NCI-H1105 treated with DMSO at 0.1 percent for 48 hours (cell line): ENCODE results near the gene MRPS10.
"Not testable (repeated sequence)": the region's sequence is repeated elsewhere in the genome, so short reads cannot be mapped to it uniquely, and the experiment has no call there.

Source experiments
- DNase-seq: peaks from one replicate; lab custom pipeline; 2025; lab: John Stamatoyannopoulos, UW

Gene MRPS10

GRCh38 chr6:42237857-42238256 is 20.2 kb upstream of the MRPS10 start:
- DNase-seq = no peak

GRCh38 chr6:42236682-42237473 is 19.2 kb upstream of the MRPS10 start:
- no peak for DNase-seq

- no peak for DNase-seq
These were observed 18.4 kb upstream of the MRPS10 start for GRCh38 chr6:42236030-42236429.

- no peak for DNase-seq
These were observed 14.4 kb upstream of the MRPS10 start for GRCh38 chr6:42232035-42232434.

- no peak for DNase-seq
These were observed 13.0 kb upstream of the MRPS10 start for GRCh38 chr6:42230345-42231321.

GRCh38 chr6:42229506-42230119 is 12.0 kb upstream of the MRPS10 start:
- no peak for DNase-seq

- no peak for DNase-seq
These were observed 10.6 kb upstream of the MRPS10 start for GRCh38 chr6:42228305-42228704.

- no peak for DNase-seq
These were observed 9.7 kb upstream of the MRPS10 start for GRCh38 chr6:42227173-42227850.

GRCh38 chr6:42226645-42227143 is 9.0 kb upstream of the MRPS10 start:
- DNase-seq = no peak

GRCh38 chr6:42226161-42226611 is 8.5 kb upstream of the MRPS10 start:
- no peak for DNase-seq

GRCh38 chr6:42225419-42225818 is 7.8 kb upstream of the MRPS10 start:
- no peak for DNase-seq

GRCh38 chr6:42225029-42225339 is 7.3 kb upstream of the MRPS10 start:
- DNase-seq = no peak

GRCh38 chr6:42224222-42225028 is 6.8 kb upstream of the MRPS10 start:
- no peak for DNase-seq

GRCh38 chr6:42222448-42222847 is 4.8 kb upstream of the MRPS10 start:
- DNase-seq = no peak

- DNase-seq = no peak
These were observed 3.9 kb upstream of the MRPS10 start for GRCh38 chr6:42221546-42221945.

- no peak for DNase-seq
These were observed 3.1 kb upstream of the MRPS10 start for GRCh38 chr6:42220807-42221206.

- no peak for DNase-seq
These were observed 523 bp downstream of the MRPS10 start for GRCh38 chr6:42217157-42217518.

- DNase-seq = not testable (repeated sequence)
These were observed 1.2 kb downstream of the MRPS10 start for GRCh38 chr6:42216495-42216894.

GRCh38 chr6:42212442-42212841 is 5.2 kb downstream of the MRPS10 start:
- DNase-seq = peak; percentile 6

GRCh38 chr6:42211726-42212125 is 5.9 kb downstream of the MRPS10 start:
- DNase-seq = no peak

- peak; percentile 99 for DNase-seq
These were observed 7.1 kb downstream of the MRPS10 start for GRCh38 chr6:42210551-42210950.
